Endothelial cell of umbilical vein (primary cell): ENCODE results near the gene EPN1. TPM values are rescaled to one million over a fixed set of nuclear protein-coding genes. Genes with fewer than 3 reads are reported as not detected.

ENCODE experiments used
- BruUV-seq: library from RNA; stranded (reverse); fragments of 400-500 nt; replicated peaks from 2 replicates; lab custom pipeline; 2021; lab: Mats Ljungman, UMichigan
- CTCF ChIA-PET: fragments of 300-600, 350-600 bp; sonication (Branson Sonifier 250); formaldehyde crosslinking; loops from one replicate; lab custom pipeline; 2021; ENCODE audit warnings: antibody characterized with exemption, inconsistent platforms; lab: Charles Lee
- POLR2A ChIA-PET: fragments of 300-600, 350-600 bp; sonication (Branson Sonifier 250); formaldehyde crosslinking; loops from one replicate; lab custom pipeline; 2021; ENCODE audit warnings: antibody characterized with exemption, inconsistent platforms; lab: Charles Lee
- DNase-seq: peaks from one replicate; pipeline ENCODE4 v3.0.0-alpha.2; 2011; ENCODE audit warnings: low read depth, low spot score
- FAIRE-seq: peaks from 2 replicates; lab custom pipeline; 2011; peaks lifted over from hg19 to GRCh38; lab: Jason Lieb, UNC
- H2AFZ ChIP-seq: 2 replicates; pipeline ENCODE4 v1.6.0; 2012; ENCODE audit warnings: low read depth, low read length, control low read depth, inconsistent platforms
- H3K27ac ChIP-seq: 2 replicates; pipeline ENCODE4 v1.5.1; 2011; ENCODE audit warnings: low read depth, mild to moderate bottlenecking, control low read depth, low read length, moderate library complexity; ENCODE audit not compliant: insufficient read depth
- H3K27me3 ChIP-seq, 2 experiments: 2 replicates each; pipeline versions ENCODE4 v1.6.0 to v1.6.1; 2011; ENCODE audit warnings: low read length in 2 of 2, mixed read lengths in 1 of 2; ENCODE audit not compliant: control insufficient read depth in 2 of 2, insufficient read depth in 2 of 2
- H3K36me3 ChIP-seq, 2 experiments: 2 replicates in 1 of 2; 3 replicates in 1 of 2; pipeline ENCODE4 v1.5.1; 2011; ENCODE audit warnings: low read length in 2 of 2, mild to moderate bottlenecking in 1 of 2, moderate library complexity in 1 of 2; ENCODE audit not compliant: control insufficient read depth in 2 of 2, insufficient read depth in 2 of 2; ENCODE audit errors: extremely low read depth in 1 of 2
- H3K4me1 ChIP-seq: 3 replicates; pipeline ENCODE4 v1.5.1; 2011; ENCODE audit warnings: mild to moderate bottlenecking, low read length; ENCODE audit not compliant: control insufficient read depth, insufficient read depth; ENCODE audit errors: extremely low read depth
- H3K4me2 ChIP-seq: 2 replicates; pipeline ENCODE4 v1.6.1; 2011; ENCODE audit warnings: low read length, control low read depth, mixed read lengths; ENCODE audit not compliant: insufficient read depth
- H3K4me3 ChIP-seq, 3 experiments: fragments of 200-600 bp in 1 of 3; sonication (generic), shearing (Covaris generic) in 1 of 3; replicated peaks in 1 of 3; 2 replicates each; pipeline ENCODE4 v1.5.1; 2011 to 2016; ENCODE audit warnings: control low read depth in 3 of 3, low read length in 3 of 3, mild to moderate bottlenecking in 2 of 3, inconsistent platforms in 1 of 3, low read depth in 1 of 3, moderate library complexity in 1 of 3; ENCODE audit not compliant: insufficient read depth in 1 of 3
- H3K79me2 ChIP-seq: 2 replicates; pipeline ENCODE4 v1.6.0; 2012; ENCODE audit warnings: low read length, inconsistent platforms; ENCODE audit not compliant: control insufficient read depth, insufficient read depth
- H3K9ac ChIP-seq: replicated peaks from 2 replicates; pipeline ENCODE3; 2011; ENCODE audit warnings: low read length, control low read depth; ENCODE audit not compliant: insufficient read depth; ENCODE audit errors: extremely low read depth
- H3K9me1 ChIP-seq: replicated peaks from 3 replicates; pipeline ENCODE4 v1.6.0; 2011; ENCODE audit warnings: mild to moderate bottlenecking, low read length; ENCODE audit not compliant: control insufficient read depth, insufficient read depth; ENCODE audit errors: extremely low read depth
- H3K9me3 ChIP-seq: replicated peaks from 2 replicates; pipeline ENCODE4 v1.5.1; 2012; ENCODE audit warnings: low read length, inconsistent platforms; ENCODE audit not compliant: control insufficient read depth, insufficient read depth
- H4K20me1 ChIP-seq: replicated peaks from 2 replicates; pipeline ENCODE3; 2011; ENCODE audit warnings: mild to moderate bottlenecking, low read length; ENCODE audit not compliant: control insufficient read depth, insufficient read depth; ENCODE audit errors: extremely low read depth
- EZH2 ChIP-seq: IDR thresholded peaks from 2 replicates; pipeline ENCODE4 v1.6.1; 2012; ENCODE audit warnings: borderline replicate concordance, low read depth, mild to moderate bottlenecking, moderate library complexity, low read length, inconsistent platforms; ENCODE audit not compliant: severe bottlenecking
- FOS ChIP-seq: IDR thresholded peaks from 2 replicates; pipeline ENCODE4 v1.6.1; 2011; ENCODE audit warnings: mild to moderate bottlenecking, low read length, moderate library complexity, borderline replicate concordance; ENCODE audit not compliant: insufficient read depth
- GATA2 ChIP-seq: IDR thresholded peaks from 2 replicates; pipeline ENCODE4 v1.7.0; 2011; ENCODE audit warnings: low read depth, mild to moderate bottlenecking, moderate library complexity, mixed read lengths, low read length; ENCODE audit not compliant: insufficient read length, insufficient read depth
- JUN ChIP-seq: IDR thresholded peaks from 2 replicates; pipeline ENCODE4 v1.6.1; 2011; ENCODE audit warnings: borderline replicate concordance, low read depth; ENCODE audit not compliant: insufficient read length, insufficient read depth
- MYC ChIP-seq: IDR thresholded peaks from one replicate; pipeline ENCODE4 v1.6.1; 2011; ENCODE audit warnings: mild to moderate bottlenecking, low read depth, low read length
- POLR2A ChIP-seq: IDR thresholded peaks from 2 replicates; pipeline ENCODE4 v1.6.1; 2012; ENCODE audit warnings: low read depth, mild to moderate bottlenecking, control low read depth, low read length
- POLR2AphosphoS5 ChIP-seq: IDR thresholded peaks from 2 replicates; pipeline ENCODE4 v1.6.1; 2012; ENCODE audit warnings: low read depth, mild to moderate bottlenecking, control low read depth, low read length, moderate library complexity; ENCODE audit not compliant: insufficient read depth
- dilution Hi-C: fragments of 300-500 bp; cut with MboI; formaldehyde crosslinking; loops from one replicate; pipeline ENCODE4 v1.15.0; 2019; ENCODE audit warnings: low sequenced_read_pairs; ENCODE audit not compliant: extremely low pct_ligation_motif_present
- intact Hi-C: fragments of 100-400 bp; cut with micrococcal nuclease; formaldehyde crosslinking; loops from one replicate; pipeline ENCODE4 v1.10.0; 2022
- polyA plus RNA-seq, 4 experiments: library from polyadenylated mRNA; depleted of rRNA in 3 of 4; stranded (reverse) in 3 of 4; unstranded in 1 of 4; fragments of >200 nt; gene quantifications; 2 replicates each; pipeline versions ENCODE4 v1.2.1 to v1.2.3, GENCODE V29; 2011 to 2012; ENCODE audit warnings: missing spikeins in 1 of 4
- total RNA-seq: library from RNA; stranded (reverse); gene quantifications from 2 replicates; pipeline ENCODE4 v1.2.3, GENCODE V29; 2021
- TF ChIP-seq, protein P1 (sequence below), 2 donors: IDR thresholded peaks; 1 replicate in 1 of 2; 2 replicates in 1 of 2; pipeline ENCODE4 v1.5.1; 2011; ENCODE audit warnings: low read length in 2 of 2, mild to moderate bottlenecking in 2 of 2, moderate library complexity in 2 of 2, control low read depth in 1 of 2, inconsistent platforms in 1 of 2, low read depth in 1 of 2; ENCODE audit not compliant: insufficient read depth in 1 of 2; ENCODE audit errors: extremely low read depth in 1 of 2
- TF ChIP-seq, protein P2 (sequence below): IDR thresholded peaks from 2 replicates; pipeline ENCODE4 v1.6.1; 2011; ENCODE audit not compliant: insufficient read depth, insufficient read length

EPN1 gene
- total and polyA plus RNA-seq, 2 donors (not counting 3 experiments of a cell fraction or from before 2014, with no cell fraction given) = 87.2 to 138 TPM

DNA sequence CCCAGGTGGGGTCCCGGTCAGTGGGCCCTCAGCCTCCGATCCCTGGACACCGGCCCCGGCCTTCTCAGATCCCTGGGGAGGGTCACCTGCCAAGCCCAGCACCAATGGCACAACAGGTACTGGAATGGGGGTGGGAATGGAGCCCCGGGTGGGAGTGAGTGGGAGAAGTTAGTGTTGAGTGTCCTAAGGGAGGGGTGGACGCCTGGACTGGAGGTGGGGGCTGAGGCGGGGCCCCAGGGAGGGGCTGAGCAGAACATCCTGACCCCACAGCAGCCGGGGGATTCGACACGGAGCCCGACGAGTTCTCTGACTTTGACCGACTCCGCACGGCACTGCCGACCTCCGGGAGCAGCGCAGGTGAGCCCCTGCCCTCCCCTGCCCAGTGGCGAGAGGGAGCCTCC, 17.7 kb downstream of the EPN1 start:
- dilution Hi-C loops = no loop called here
- Histone ChIP-seq H3K4me2 (no peak overlapping the region), H3K9me3 (no peaks in the 10 kb centered on the region), H3K9ac (no peak overlapping the region), H3K4me3 (no peak overlapping the region), H3K27ac (no peak overlapping the region), H3K27me3 (no peaks in the 10 kb centered on the region), H2AFZ (no peak overlapping the region), H3K4me1 (no peaks in the 10 kb centered on the region), H3K79me2 (no peaks in the 10 kb centered on the region), H3K36me3 (peaks cover 4 to 58% of the 10 kb centered on the region in 2 experiments), H3K9me1 (no peaks in the 10 kb centered on the region), H4K20me1 (no peaks in the 10 kb centered on the region)
- BruUV-seq = no TSS peak
- ChIA-PET POLR2A (interaction anchor here (0.6 kb wide), 1 partner anchor 448 kb away, joined by 3 read pairs; the partner anchor contains the start of gene ZNF444), CTCF (no interaction called here)
- FAIRE-seq = no peak
- TF ChIP-seq POLR2AphosphoS5 = no peak
- TF ChIP-seq MYC = no peak
- TF ChIP-seq, protein P1, sequence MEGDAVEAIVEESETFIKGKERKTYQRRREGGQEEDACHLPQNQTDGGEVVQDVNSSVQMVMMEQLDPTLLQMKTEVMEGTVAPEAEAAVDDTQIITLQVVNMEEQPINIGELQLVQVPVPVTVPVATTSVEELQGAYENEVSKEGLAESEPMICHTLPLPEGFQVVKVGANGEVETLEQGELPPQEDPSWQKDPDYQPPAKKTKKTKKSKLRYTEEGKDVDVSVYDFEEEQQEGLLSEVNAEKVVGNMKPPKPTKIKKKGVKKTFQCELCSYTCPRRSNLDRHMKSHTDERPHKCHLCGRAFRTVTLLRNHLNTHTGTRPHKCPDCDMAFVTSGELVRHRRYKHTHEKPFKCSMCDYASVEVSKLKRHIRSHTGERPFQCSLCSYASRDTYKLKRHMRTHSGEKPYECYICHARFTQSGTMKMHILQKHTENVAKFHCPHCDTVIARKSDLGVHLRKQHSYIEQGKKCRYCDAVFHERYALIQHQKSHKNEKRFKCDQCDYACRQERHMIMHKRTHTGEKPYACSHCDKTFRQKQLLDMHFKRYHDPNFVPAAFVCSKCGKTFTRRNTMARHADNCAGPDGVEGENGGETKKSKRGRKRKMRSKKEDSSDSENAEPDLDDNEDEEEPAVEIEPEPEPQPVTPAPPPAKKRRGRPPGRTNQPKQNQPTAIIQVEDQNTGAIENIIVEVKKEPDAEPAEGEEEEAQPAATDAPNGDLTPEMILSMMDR (IDR thresholded peaks at IDR 0.05; ENCODE audit: extremely low read depth in 1 of 2, insufficient read depth in 1 of 2, low read depth in 1 of 2, low read length in 2 of 2) = no peak
- no peak for TF ChIP-seq POLR2A
- TF ChIP-seq, protein P2, sequence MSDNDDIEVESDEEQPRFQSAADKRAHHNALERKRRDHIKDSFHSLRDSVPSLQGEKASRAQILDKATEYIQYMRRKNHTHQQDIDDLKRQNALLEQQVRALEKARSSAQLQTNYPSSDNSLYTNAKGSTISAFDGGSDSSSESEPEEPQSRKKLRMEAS = no peak
- TF ChIP-seq FOS = no peak
- no peak for TF ChIP-seq GATA2
- no peak for TF ChIP-seq JUN
- no peak for TF ChIP-seq EZH2
- DNase-seq = no peak
- intact Hi-C loops = no loop called here
